ENCODE measurements around the gene NOSTRIN.
"Not testable (repeated sequence)": the region's sequence is repeated elsewhere in the genome, so short reads cannot be mapped to it uniquely, and the experiment has no call there.

NOSTRIN gene

GRCh38 chr2:168821992-168822391 is 19.6 kb downstream of the NOSTRIN start:
- no peak for DNase-seq

GRCh38 chr2:168825126-168825525 is 22.7 kb downstream of the NOSTRIN start:
- DNase-seq = peak; percentile 6

- no peak for DNase-seq
Observed at GRCh38 chr2:168830958-168831357, 28.5 kb downstream of the NOSTRIN start.

GRCh38 chr2:168831662-168832061 is 29.2 kb downstream of the NOSTRIN start:
- DNase-seq = no peak

- DNase-seq = no peak
Observed at GRCh38 chr2:168835969-168836368, 33.5 kb downstream of the NOSTRIN start.

- DNase-seq = no peak
Observed at GRCh38 chr2:168841445-168841844, 39.0 kb downstream of the NOSTRIN start.

GRCh38 chr2:168843253-168843652 is 40.8 kb downstream of the NOSTRIN start:
- DNase-seq = no peak

- peak; percentile 94 for DNase-seq
Observed at GRCh38 chr2:168848225-168848624, 45.8 kb downstream of the NOSTRIN start.

GRCh38 chr2:168849610-168850009 is 47.2 kb downstream of the NOSTRIN start:
- no peak for DNase-seq

- DNase-seq = no peak
Observed at GRCh38 chr2:168850846-168851245, 48.4 kb downstream of the NOSTRIN start.

- DNase-seq = no peak
Observed at GRCh38 chr2:168851674-168852320, 49.4 kb downstream of the NOSTRIN start.

GRCh38 chr2:168852481-168852880 is 50.0 kb downstream of the NOSTRIN start:
- DNase-seq = no peak

GRCh38 chr2:168853471-168853870 is 51.0 kb downstream of the NOSTRIN start:
- DNase-seq = no peak

- DNase-seq = no peak
Observed at GRCh38 chr2:168854651-168855050, 52.2 kb downstream of the NOSTRIN start.

- no peak for DNase-seq
Observed at GRCh38 chr2:168855601-168856000, 53.2 kb downstream of the NOSTRIN start.

- DNase-seq = no peak
Observed at GRCh38 chr2:168858146-168858545, 55.7 kb downstream of the NOSTRIN start.

- DNase-seq = not testable (repeated sequence)
Observed at GRCh38 chr2:168867164-168867563, 64.7 kb downstream of the NOSTRIN start.

GRCh38 chr2:168870369-168870768 is 67.9 kb downstream of the NOSTRIN start:
- DNase-seq = not testable (repeated sequence)

GRCh38 chr2:168870824-168871223 is 68.4 kb downstream of the NOSTRIN start:
- DNase-seq = not testable (repeated sequence)

- DNase-seq = no peak
Observed at GRCh38 chr2:168874368-168875054, 72.1 kb downstream of the NOSTRIN start.

GRCh38 chr2:168882163-168882562 is 79.7 kb downstream of the NOSTRIN start:
- not testable (repeated sequence) for DNase-seq

- DNase-seq = no peak
Observed at GRCh38 chr2:168884975-168885374, 82.5 kb downstream of the NOSTRIN start.

GRCh38 chr2:168889635-168890005 is 87.2 kb downstream of the NOSTRIN start:
- DNase-seq = no peak

- peak; percentile 87 for DNase-seq
Observed at GRCh38 chr2:168890006-168890782, 87.8 kb downstream of the NOSTRIN start, which contains the start of gene SPC25. SPC25 (minus strand) TSS chr2:168890430; CDS start chr2:168889519, 911 bp downstream.

Data from NCI-H524 treated with DMSO at 0.1 percent for 48 hours (cell line).